CD14-positive monocyte (primary cell): ENCODE results near the gene KLC4. TPM values are rescaled to one million over a fixed set of nuclear protein-coding genes. Genes with fewer than 3 reads are reported as not detected.

Source experiments
- DNase-seq, 3 donors: peaks; one replicate each; pipeline ENCODE4 v3.0.0-alpha.2; 2011 to 2022
- H2AFZ ChIP-seq: 2 replicates; pipeline ENCODE4 v1.6.0; 2012; ENCODE audit warnings: mild to moderate bottlenecking, low read depth, low read length, inconsistent platforms; ENCODE audit not compliant: insufficient read depth, poor library complexity, severe bottlenecking
- H3K27ac ChIP-seq, 2 donors: 1 replicate in 1 of 2; 2 replicates in 1 of 2; pipeline ENCODE4 v1.5.1; 2012 to 2013; ENCODE audit warnings: low read length in 2 of 2, control low read depth in 1 of 2, inconsistent platforms in 1 of 2, low read depth in 1 of 2, mild to moderate bottlenecking in 1 of 2
- H3K27me3 ChIP-seq, 2 donors: one replicate each; pipeline versions ENCODE4 v1.6.0 to v1.6.1; 2011 to 2013; ENCODE audit warnings: low read length in 2 of 2; ENCODE audit not compliant: control insufficient read depth in 2 of 2, insufficient read depth in 2 of 2
- H3K36me3 ChIP-seq, 2 donors: replicated peaks in 1 of 2; 1 replicate in 1 of 2; 2 replicates in 1 of 2; pipeline versions ENCODE4 v1.5.1 to v1.6.1; 2012 to 2013; ENCODE audit warnings: low read length in 2 of 2, control low read depth in 1 of 2, inconsistent platforms in 1 of 2, mild to moderate bottlenecking in 1 of 2; ENCODE audit not compliant: insufficient read depth in 2 of 2, control insufficient read depth in 1 of 2
- H3K4me1 ChIP-seq, 2 donors: 1 replicate in 1 of 2; 2 replicates in 1 of 2; pipeline versions ENCODE4 v1.5.1 to v1.6.1; 2012 to 2013; ENCODE audit warnings: low read length in 2 of 2, control low read depth in 1 of 2, inconsistent platforms in 1 of 2, mild to moderate bottlenecking in 1 of 2, moderate library complexity in 1 of 2; ENCODE audit not compliant: insufficient read depth in 2 of 2, control insufficient read depth in 1 of 2
- H3K4me2 ChIP-seq: replicated peaks from 2 replicates; pipeline ENCODE3; 2012; ENCODE audit warnings: low read length, moderate library complexity, mild to moderate bottlenecking; ENCODE audit not compliant: poor library complexity, severe bottlenecking; ENCODE audit errors: extremely low read depth
- H3K4me3 ChIP-seq, 3 experiments: fragments of 200-600 bp in 1 of 3; sonication (generic) in 1 of 3; replicated peaks in 1 of 3; 1 replicate in 2 of 3; 2 replicates in 1 of 3; pipeline ENCODE4 v1.5.1; 2011 to 2013; ENCODE audit warnings: low read length in 3 of 3, mild to moderate bottlenecking in 3 of 3, control low read depth in 2 of 3, low read depth in 2 of 3, inconsistent platforms in 1 of 3, moderate library complexity in 1 of 3
- H3K79me2 ChIP-seq: 2 replicates; pipeline ENCODE4 v1.6.0; 2012; ENCODE audit warnings: mild to moderate bottlenecking, control low read depth, inconsistent platforms, low read length, moderate library complexity; ENCODE audit not compliant: insufficient read depth
- H3K9ac ChIP-seq: 2 replicates; pipeline ENCODE4 v1.6.0; 2017; ENCODE audit warnings: low read length, mild to moderate bottlenecking; ENCODE audit not compliant: insufficient read depth, poor library complexity, severe bottlenecking
- H3K9me3 ChIP-seq, 2 donors: replicated peaks in 1 of 2; 1 replicate in 1 of 2; 2 replicates in 1 of 2; pipeline versions ENCODE4 v1.5.1 to v1.6.1; 2012 to 2013; ENCODE audit warnings: low read length in 2 of 2, control low read depth in 1 of 2; ENCODE audit not compliant: control insufficient read depth in 1 of 2, insufficient read depth in 1 of 2
- H4K20me1 ChIP-seq: 2 replicates; pipeline ENCODE4 v1.6.0; 2012; ENCODE audit warnings: mild to moderate bottlenecking, low read length, control low read depth, moderate library complexity; ENCODE audit not compliant: insufficient read depth
- H3K27ac Mint-ChIP-seq, 7 donors: one replicate each; pipeline ENCODE4 v1.8.0; 2020; ENCODE audit warnings: mild to moderate bottlenecking in 7 of 7, mixed read lengths in 7 of 7, moderate library complexity in 6 of 7, inconsistent platforms in 2 of 7
- H3K27me3 Mint-ChIP-seq, 3 donors: one replicate each; pipeline ENCODE4 v1.8.0; 2021 to 2022; ENCODE audit warnings: low read depth in 3 of 3, mild to moderate bottlenecking in 3 of 3, mixed read lengths in 3 of 3, moderate library complexity in 3 of 3, inconsistent platforms in 1 of 3
- H3K36me3 Mint-ChIP-seq, 2 donors: one replicate each; pipeline ENCODE4 v1.8.0; 2020; ENCODE audit warnings: mixed read lengths in 2 of 2, inconsistent platforms in 1 of 2, mild to moderate bottlenecking in 1 of 2
- H3K4me1 Mint-ChIP-seq: one replicate; pipeline ENCODE4 v1.8.0; 2020; ENCODE audit warnings: mild to moderate bottlenecking, mixed read lengths
- H3K4me3 Mint-ChIP-seq, 2 donors: one replicate each; pipeline ENCODE4 v1.8.0; 2020; ENCODE audit warnings: mild to moderate bottlenecking in 2 of 2, mixed read lengths in 2 of 2, moderate library complexity in 1 of 2
- H3K9me3 Mint-ChIP-seq, 7 donors: one replicate each; pipeline ENCODE4 v1.8.0; 2020 to 2022; ENCODE audit warnings: mixed read lengths in 7 of 7, mild to moderate bottlenecking in 6 of 7, moderate library complexity in 6 of 7, inconsistent platforms in 2 of 7
- CTCF ChIP-seq: fragments of 200-600 bp; IDR thresholded peaks from one replicate; pipeline ENCODE4 v1.8.0; 2022; ENCODE audit warnings: antibody characterized with exemption, mild to moderate bottlenecking
- WGBS: methylation state at CpG from one replicate; pipeline ENCODE4 v1.1.5; 2013; ENCODE audit warnings: missing lambda C conversion rate; ENCODE audit not compliant: insufficient coverage; 5-methylcytosine and 5-hydroxymethylcytosine counted together
- intact Hi-C, 2 donors: fragments of 100-400 bp; cut with micrococcal nuclease; formaldehyde crosslinking; loops; one replicate each; pipeline versions ENCODE4 v1.15.0 to v1.15.1; 2023
- polyA plus RNA-seq, 3 donors: library from polyadenylated mRNA; depleted of rRNA in 1 of 3; unstranded in 2 of 3; stranded (reverse) in 1 of 3; fragments of 300-500 nt in 2 of 3; fragments of >200 nt in 1 of 3; fragmentation: Illumina TruSeq in 2 of 3; gene quantifications; 1 replicate in 2 of 3; 2 replicates in 1 of 3; pipeline ENCODE4 v1.2.3, GENCODE V29; 2012 to 2021

The KLC4 gene
- polyA plus RNA-seq, 3 donors: 6.0 to 16.2 (median 6.1) TPM

- Histone ChIP-seq H3K9ac (no peak overlapping the region), H3K36me3 (peaks cover 29 to 31% of the 10 kb centered on the region in 2 donors), H3K79me2 (peaks cover 63% of the 10 kb centered on the region), H3K4me1 (peaks cover 40 to 44% of the 10 kb centered on the region in 2 donors), H3K9me3 (no peaks in the 10 kb centered on the region), H2AFZ (no peak overlapping the region), H3K4me2 (no peak overlapping the region), H3K27ac (no peak overlapping the region), H3K4me3 (no peak overlapping the region), H4K20me1 (peaks cover 68% of the 10 kb centered on the region), H3K27me3 (no peaks in the 10 kb centered on the region)
- Mint-ChIP-seq H3K27me3 (peaks cover 0 to 4% (median 0%) of the 10 kb centered on the region in 3 donors), H3K4me3 (no peak overlapping the region), H3K4me1 (peaks cover 42% of the 10 kb centered on the region), H3K9me3 (no peaks in the 10 kb centered on the region), H3K36me3 (peaks cover 27 to 44% of the 10 kb centered on the region in 2 donors), H3K27ac (peak overlapping the region in 3 of 7 donors; percentile 0 to 67 (median 48))
- 100% methylated on average over 2 of the region's 2 CpGs for WGBS
- DNase-seq: no peak
- TF ChIP-seq CTCF: no peak
- intact Hi-C loops: loop anchor here in 1 of 2 donors (10.0 kb wide), 2 partner anchors 114 to 496 kb away; partner anchors contain the start of genes LRRC73, POLR1C and YIPF3
Measured at GRCh38 chr6:43019152-43019551, 40.3 kb upstream of the KLC4 start.

- Histone ChIP-seq H3K9ac (no peak overlapping the region), H3K36me3 (peaks cover 36 to 41% of the 10 kb centered on the region in 2 donors), H3K4me2 (no peak overlapping the region), H3K27ac (no peak overlapping the region), H4K20me1 (peaks cover 70% of the 10 kb centered on the region), H3K9me3 (no peaks in the 10 kb centered on the region), H3K79me2 (peaks cover 62% of the 10 kb centered on the region), H3K27me3 (no peaks in the 10 kb centered on the region), H3K4me3 (no peak overlapping the region), H2AFZ (no peak overlapping the region), H3K4me1 (peaks cover 31 to 34% of the 10 kb centered on the region in 2 donors)
- no peak for TF ChIP-seq CTCF
- Mint-ChIP-seq H3K27ac (peak overlapping the region in 4 of 7 donors; percentile 33 to 49 (median 40)), H3K27me3 (peaks cover 0 to 3% (median 0%) of the 10 kb centered on the region in 3 donors), H3K36me3 (peaks cover 37 to 54% of the 10 kb centered on the region in 2 donors), H3K4me1 (peaks cover 33% of the 10 kb centered on the region), H3K9me3 (no peaks in the 10 kb centered on the region), H3K4me3 (no peak overlapping the region)
- WGBS: 94% methylated on average over 2 of the region's 3 CpGs
- intact Hi-C loops: no loop called here
- DNase-seq: no peak
Measured at GRCh38 chr6:43020052-43020705, 39.3 kb upstream of the KLC4 start.
